B cell (primary cell): Measurements from ENCODE around the gene SEMA4D. TPM values are rescaled to one million over a fixed set of nuclear protein-coding genes. Genes with fewer than 3 reads are reported as not detected.

Experiments
- ATAC-seq: fragments of 200-7000 bp; cut with Tn5 transposase; one replicate; pipeline ENCODE4 v1.10.0; 2021; ENCODE audit warnings: low read depth, mild to moderate bottlenecking, moderate number of reproducible peaks, moderate library complexity
- CTCF ChIA-PET: fragments of 350-600 bp; sonication (Branson Sonifier 250); formaldehyde crosslinking; loops from one replicate; lab custom pipeline; 2021; ENCODE audit warnings: antibody characterized with exemption, inconsistent platforms; lab: Charles Lee
- POLR2A ChIA-PET: fragments of 350-600 bp; sonication (Branson Sonifier 250); formaldehyde crosslinking; loops from one replicate; lab custom pipeline; 2021; ENCODE audit warnings: antibody characterized with exemption; lab: Charles Lee
- DNase-seq: peaks from one replicate; pipeline ENCODE4 v3.0.0; 2013
- H2AFZ ChIP-seq: 2 replicates; pipeline ENCODE4 v1.6.1; 2012; ENCODE audit warnings: mild to moderate bottlenecking, low read depth, low read length; ENCODE audit not compliant: insufficient read depth, poor library complexity, severe bottlenecking
- H3K27ac ChIP-seq, 2 donors: 1 replicate in 1 of 2; 2 replicates in 1 of 2; pipeline ENCODE4 v1.5.1; 2012 to 2013; ENCODE audit warnings: low read length in 2 of 2, mild to moderate bottlenecking in 2 of 2, moderate library complexity in 1 of 2
- H3K27me3 ChIP-seq, 4 experiments: fragments of 200-600 bp in 1 of 4; sonication (generic) in 1 of 4; replicated peaks in 1 of 4; 1 replicate in 2 of 4; 2 replicates in 2 of 4; pipeline versions ENCODE4 v1.6.1 to v1.7.0; 2013 to 2016; ENCODE audit warnings: low read length in 3 of 4, mild to moderate bottlenecking in 2 of 4, mixed read lengths in 1 of 4, moderate library complexity in 1 of 4; ENCODE audit not compliant: insufficient read depth in 4 of 4, control insufficient read depth in 3 of 4; ENCODE audit errors: control extremely low read depth in 1 of 4
- H3K36me3 ChIP-seq, 2 experiments: replicated peaks in 1 of 2; 1 replicate in 1 of 2; 2 replicates in 1 of 2; pipeline versions ENCODE4 v1.6.1 to v1.7.1; 2013; ENCODE audit warnings: low read length in 1 of 2; ENCODE audit not compliant: insufficient read depth in 2 of 2, control insufficient read depth in 1 of 2; ENCODE audit errors: control extremely low read depth in 1 of 2, extremely low read depth in 1 of 2
- H3K4me1 ChIP-seq, 2 donors: fragments of 200-600 bp in 1 of 2; sonication (generic) in 1 of 2; 1 replicate in 1 of 2; 2 replicates in 1 of 2; pipeline versions ENCODE4 v1.5.1 to v1.6.1; 2013 to 2017; ENCODE audit warnings: low read length in 2 of 2; ENCODE audit not compliant: control insufficient read depth in 2 of 2, insufficient read depth in 2 of 2
- H3K4me2 ChIP-seq: replicated peaks from 2 replicates; pipeline ENCODE3; 2012; ENCODE audit warnings: mild to moderate bottlenecking, low read depth, low read length; ENCODE audit not compliant: poor library complexity, severe bottlenecking
- H3K4me3 ChIP-seq, 5 experiments: fragments of 200-600 bp in 1 of 5; sonication (generic) in 1 of 5; 1 replicate in 3 of 5; 2 replicates in 2 of 5; pipeline versions ENCODE4 v1.5.1 to v1.7.0; 2011 to 2016; ENCODE audit warnings: low read length in 4 of 5, mild to moderate bottlenecking in 4 of 5, low read depth in 2 of 5, control low read depth in 1 of 5, moderate library complexity in 1 of 5; ENCODE audit not compliant: insufficient read depth in 1 of 5; ENCODE audit errors: control extremely low read depth in 1 of 5, extremely low read depth in 1 of 5
- H3K79me2 ChIP-seq: fragments of 200-600 bp; sonication (generic); one replicate; pipeline ENCODE4 v1.6.0; 2016; ENCODE audit warnings: low read length; ENCODE audit not compliant: control insufficient read depth, insufficient read depth
- H3K9ac ChIP-seq: fragments of 200-600 bp; sonication (generic); 2 replicates; pipeline ENCODE4 v1.6.1; 2017; ENCODE audit warnings: mild to moderate bottlenecking, low read length, moderate library complexity
- H3K9me3 ChIP-seq, 3 donors: one replicate each; pipeline versions ENCODE4 v1.6.1 to v1.7.1; 2013; ENCODE audit warnings: low read length in 2 of 3; ENCODE audit not compliant: control insufficient read depth in 2 of 3, insufficient read depth in 1 of 3; ENCODE audit errors: control extremely low read depth in 1 of 3
- H4K20me1 ChIP-seq: 2 replicates; pipeline ENCODE4 v1.6.0; 2012; ENCODE audit warnings: mild to moderate bottlenecking, low read length; ENCODE audit not compliant: insufficient read depth, control insufficient read depth, poor library complexity, severe bottlenecking
- H3K27ac Mint-ChIP-seq: one replicate; pipeline ENCODE4 v1.8.0; 2021; ENCODE audit warnings: mixed read lengths
- H3K27me3 Mint-ChIP-seq: one replicate; pipeline ENCODE4 v1.8.0; 2021; ENCODE audit warnings: mixed read lengths
- H3K4me1 Mint-ChIP-seq: one replicate; pipeline ENCODE4 v1.8.0; 2021; ENCODE audit warnings: mixed read lengths
- H3K4me3 Mint-ChIP-seq: one replicate; pipeline ENCODE4 v1.8.0; 2021; ENCODE audit warnings: mixed read lengths
- H3K9me3 Mint-ChIP-seq: one replicate; pipeline ENCODE4 v1.8.0; 2022; ENCODE audit warnings: mixed read lengths; ENCODE audit not compliant: insufficient read depth
- CTCF ChIP-seq: fragments of 200-600 bp; IDR thresholded peaks from one replicate; pipeline ENCODE4 v1.8.0; 2022; ENCODE audit warnings: antibody characterized with exemption, mild to moderate bottlenecking
- EZH2 ChIP-seq: IDR thresholded peaks from 2 replicates; pipeline ENCODE4 v1.6.1; 2012; ENCODE audit warnings: borderline replicate concordance, low read depth, mild to moderate bottlenecking, moderate library complexity, low read length; ENCODE audit not compliant: insufficient read depth, poor library complexity, severe bottlenecking
- WGBS: methylation state at CpG from one replicate; pipeline ENCODE4 v1.1.5; 2013; ENCODE audit warnings: missing lambda C conversion rate; ENCODE audit not compliant: insufficient coverage; 5-methylcytosine and 5-hydroxymethylcytosine counted together
- intact Hi-C: fragments of 100-400 bp; cut with micrococcal nuclease; formaldehyde crosslinking; loops from one replicate; pipeline ENCODE4 v1.10.0; 2022
- polyA plus RNA-seq: library from polyadenylated mRNA; depleted of rRNA; stranded (reverse); fragments of >200 nt; gene quantifications from 2 replicates; pipeline ENCODE4 v1.2.3, GENCODE V29; 2012
- total RNA-seq, 2 donors: library from RNA; stranded (reverse); fragments of 120-200 nt in 1 of 2; gene quantifications; 1 replicate in 1 of 2; 2 replicates in 1 of 2; pipeline versions ENCODE4 v1.2.3 to v1.2.4, GENCODE V29; 2013 to 2022

Gene SEMA4D
- total and polyA plus RNA-seq, 2 donors (not counting 1 experiment from before 2014, with no cell fraction given), result 53.6 to 231 TPM

- no peaks in the 10 kb centered on the region for H3K9me3 Mint-ChIP-seq
- Histone ChIP-seq H3K4me1 (peaks cover 20 to 21% of the 10 kb centered on the region in 2 donors), H3K4me2 (peak overlapping the region; percentile 86), H3K27me3 (no peaks in the 10 kb centered on the region), H3K27ac (peak overlapping the region; percentile 96 to 99), H3K36me3 (peaks cover 9 to 38% of the 10 kb centered on the region in 2 experiments), H4K20me1 (peaks cover 21% of the 10 kb centered on the region), H2AFZ (peak overlapping the region; percentile 77), H3K4me3 (peak overlapping the region; percentile 56 to 93 (median 81)), H3K9ac (peak overlapping the region; percentile 94), H3K9me3 (no peaks in the 10 kb centered on the region), H3K79me2 (peaks cover 62% of the 10 kb centered on the region)
- peaks cover 62% of the 10 kb centered on the region for H3K4me1 Mint-ChIP-seq
- intact Hi-C loops, result loop anchor here (1.0 to 5.0 kb wide), 5 partner anchors 82 to 932 kb away; partner anchors contain the start of genes GADD45G and SPIN1
- DNase-seq (peak; percentile 22), ATAC-seq (no peak)
- no peaks in the 10 kb centered on the region for H3K27me3 Mint-ChIP-seq
- H3K27ac Mint-ChIP-seq, result peak overlapping the region; percentile 93
- CTCF ChIA-PET, result interaction anchor here (1.0 kb wide), 1 partner anchor 8 kb away, joined by 3 read pairs; no protein-coding TSS in a partner anchor
- WGBS, result 14% methylated on average over 4 of the region's 13 CpGs
- TF ChIP-seq EZH2 (no peak), CTCF (peak; percentile 49)
- POLR2A ChIA-PET, result interaction anchor here (0.6 to 1.0 kb wide), 3 partner anchors 9 to 332 kb away, joined by 3 to 5 read pairs (median 5); partner anchors contain the start of gene CKS2
- peak overlapping the region; percentile 89 for H3K4me3 Mint-ChIP-seq
Observed at GRCh38 chr9:89319015-89319905, 178.7 kb downstream of the SEMA4D start.
